ENCODE measurements around the gene GRK4. TPM values are rescaled to one million over a fixed set of nuclear protein-coding genes. Genes with fewer than 3 reads are reported as not detected.
"Not testable (repeated sequence)": the region's sequence is repeated elsewhere in the genome, so short reads cannot be mapped to it uniquely, and the experiment has no call there.

Gene GRK4
- 1 to 10 TPM; 5.1 to 8.1 (median 6.7) TPM for total RNA-seq (2021; fragmentation: NEBNext Ultra II Directional; extraction: Animal tissue kit (Norgen Biotek cat#: 25700))
- long read RNA-seq, partial matches to known transcripts, result 0 of 3 reads
- long read RNA-seq, other reads (novel, unspliced or antisense), result 1 of 3 reads

GRCh38 chr4:2963175-2963965 is at the start of gene GRK4, which contains the start of gene NOP14:
Gene GRK4 (plus strand): TSS chr4:2963571. CDS start chr4:2964071, 500 bp downstream.
Gene NOP14 (minus strand): TSS chr4:2963406. CDS start chr4:2963319, 87 bp downstream.
- H3K4me1 Mint-ChIP-seq (ENCODE audit: low read depth), result peaks cover 40% of the 10 kb centered on the region
- H3K4me3 Mint-ChIP-seq, result peak within 1 kb of the TSS; percentile 91
- TF ChIP-seq CTCF (IDR thresholded peaks at IDR 0.05), result peak; percentile 64
- H3K27ac Mint-ChIP-seq, result peak within 1 kb of the TSS; percentile 94
- no peaks in the 10 kb centered on the region for H3K27me3 Mint-ChIP-seq (ENCODE audit: insufficient read depth)
- H3K9me3 Mint-ChIP-seq, result no peaks in the 10 kb centered on the region
- H3K36me3 Mint-ChIP-seq (ENCODE audit: low read depth), result peaks cover 19% of the 10 kb centered on the region
- DNase-seq, result peak; percentile 97

- no peaks in the 10 kb centered on the region for H3K4me1 Mint-ChIP-seq (ENCODE audit: low read depth)
- peaks cover 49% of the 10 kb centered on the region for H3K36me3 Mint-ChIP-seq (ENCODE audit: low read depth)
- no peak overlapping the region for H3K27ac Mint-ChIP-seq
- H3K4me3 Mint-ChIP-seq, result no peak overlapping the region
- no peak for DNase-seq
- no peak for TF ChIP-seq CTCF (IDR thresholded peaks at IDR 0.05)
- H3K27me3 Mint-ChIP-seq (ENCODE audit: insufficient read depth), result 0 out of 2 replicates have a peak, but pooled peaks cover 2% of the 10 kb centered on the region
- peaks cover 3% of the 10 kb centered on the region; the same call in 1 of the 2 replicates for H3K9me3 Mint-ChIP-seq
Measured at GRCh38 chr4:2914256-2915126, 48.9 kb upstream of the GRK4 start.

GRCh38 chr4:2915789-2916188 is 47.6 kb upstream of the GRK4 start:
- 0 out of 2 replicates have a peak, but pooled peaks cover 2% of the 10 kb centered on the region for H3K27me3 Mint-ChIP-seq (ENCODE audit: insufficient read depth)
- H3K9me3 Mint-ChIP-seq, result peaks cover 12% of the 10 kb centered on the region
- H3K4me1 Mint-ChIP-seq (ENCODE audit: low read depth), result no peaks in the 10 kb centered on the region
- DNase-seq, result no peak
- H3K4me3 Mint-ChIP-seq, result no peak overlapping the region
- peaks cover 59% of the 10 kb centered on the region for H3K36me3 Mint-ChIP-seq (ENCODE audit: low read depth)
- no peak overlapping the region for H3K27ac Mint-ChIP-seq
- no peak for TF ChIP-seq CTCF (IDR thresholded peaks at IDR 0.05)

GRCh38 chr4:2916696-2917095 is 46.7 kb upstream of the GRK4 start:
- H3K4me3 Mint-ChIP-seq; H3K27ac Mint-ChIP-seq; H3K27me3 Mint-ChIP-seq (ENCODE audit: insufficient read depth); H3K4me1 Mint-ChIP-seq (ENCODE audit: low read depth); DNase-seq: not testable (repeated sequence)
- H3K9me3 Mint-ChIP-seq, result peaks cover 12% of the 10 kb centered on the region
- peaks cover 65% of the 10 kb centered on the region for H3K36me3 Mint-ChIP-seq (ENCODE audit: low read depth)

- peaks cover 12% of the 10 kb centered on the region for H3K9me3 Mint-ChIP-seq
- H3K27ac Mint-ChIP-seq; H3K27me3 Mint-ChIP-seq (ENCODE audit: insufficient read depth); DNase-seq; H3K4me3 Mint-ChIP-seq: not testable (repeated sequence)
- H3K36me3 Mint-ChIP-seq (ENCODE audit: low read depth), result peaks cover 65% of the 10 kb centered on the region
- H3K4me1 Mint-ChIP-seq (ENCODE audit: low read depth), result peaks cover 13% of the 10 kb centered on the region
Measured at GRCh38 chr4:2918300-2918699, 45.1 kb upstream of the GRK4 start.

- Mint-ChIP-seq H3K9me3 (peaks cover 12% of the 10 kb centered on the region), H3K36me3 (ENCODE audit: low read depth) (peaks cover 65% of the 10 kb centered on the region), H3K4me1 (ENCODE audit: low read depth) (peaks cover 13% of the 10 kb centered on the region)
- not testable (repeated sequence) for H3K27ac Mint-ChIP-seq; DNase-seq; H3K27me3 Mint-ChIP-seq (ENCODE audit: insufficient read depth); H3K4me3 Mint-ChIP-seq
Measured at GRCh38 chr4:2918714-2919113, 44.7 kb upstream of the GRK4 start.

- H3K4me1 Mint-ChIP-seq (ENCODE audit: low read depth), result peaks cover 13% of the 10 kb centered on the region
- peak overlapping the region; percentile 51 for H3K27ac Mint-ChIP-seq
- H3K27me3 Mint-ChIP-seq (ENCODE audit: insufficient read depth); DNase-seq; H3K4me3 Mint-ChIP-seq: not testable (repeated sequence)
- H3K9me3 Mint-ChIP-seq, result peaks cover 12% of the 10 kb centered on the region
- peaks cover 44% of the 10 kb centered on the region for H3K36me3 Mint-ChIP-seq (ENCODE audit: low read depth)
Measured at GRCh38 chr4:2922453-2923101, 40.8 kb upstream of the GRK4 start.

All from HFFc6 (cell line).